HEK293T (cell line): ENCODE data around the gene FIGN.

ENCODE experiments used
- BHLHE40 ChIP-seq: fragments of 450-650 bp; IDR thresholded peaks from 2 replicates; pipeline ENCODE4 v1.6.1; 2016; ENCODE audit warnings: mild to moderate bottlenecking, moderate library complexity, borderline replicate concordance
- ELF4 ChIP-seq: fragments of 450-650 bp; IDR thresholded peaks from 2 replicates; pipeline ENCODE4 v1.6.1; 2017; ENCODE audit warnings: antibody characterized with exemption
- FOXM1 ChIP-seq: fragments of 450-650 bp; IDR thresholded peaks from 2 replicates; pipeline ENCODE4 v1.6.1; 2017; ENCODE audit warnings: mild to moderate bottlenecking, borderline replicate concordance
- HDGF ChIP-seq: fragments of 450-650 bp; IDR thresholded peaks from 2 replicates; pipeline ENCODE4 v1.6.1; 2017; ENCODE audit warnings: antibody characterized with exemption, borderline replicate concordance
- NFRKB ChIP-seq: fragments of 450-650 bp; IDR thresholded peaks from 2 replicates; pipeline ENCODE4 v1.6.1; 2016; ENCODE audit warnings: mild to moderate bottlenecking, moderate library complexity
- SUZ12 ChIP-seq: fragments of 450-650 bp; IDR thresholded peaks from 2 replicates; pipeline ENCODE4 v1.6.1; 2016; ENCODE audit warnings: mild to moderate bottlenecking
- ZNF384 ChIP-seq: fragments of 450-650 bp; IDR thresholded peaks from 2 replicates; pipeline ENCODE4 v1.6.1; 2016

GRCh38 chr2:163644238-163644637 is 91.6 kb downstream of the FIGN start:
- TF ChIP-seq ELF4 (no peak), HDGF (no peak), SUZ12 (no peak), NFRKB (no peak), ZNF384 (no peak), FOXM1 (no peak), BHLHE40 (no peak)
